IgD-negative memory B cell (primary cell): ENCODE data around the gene MYOF. TPM values are rescaled to one million over a fixed set of nuclear protein-coding genes. Genes with fewer than 3 reads are reported as not detected.

Experiments
- H3K27ac Mint-ChIP-seq, 3 donors: one replicate each; pipeline ENCODE4 v1.8.0; 2020 to 2022; ENCODE audit warnings: mild to moderate bottlenecking in 3 of 3, mixed read lengths in 3 of 3, moderate library complexity in 1 of 3
- H3K27me3 Mint-ChIP-seq: one replicate; pipeline ENCODE4 v1.8.0; 2021; ENCODE audit warnings: mixed read lengths
- H3K36me3 Mint-ChIP-seq: one replicate; pipeline ENCODE4 v1.8.0; 2020; ENCODE audit warnings: mild to moderate bottlenecking, mixed read lengths
- H3K4me1 Mint-ChIP-seq, 3 donors: one replicate each; pipeline ENCODE4 v1.8.0; 2020 to 2022; ENCODE audit warnings: mixed read lengths in 3 of 3, mild to moderate bottlenecking in 1 of 3
- H3K4me3 Mint-ChIP-seq, 4 donors: one replicate each; pipeline ENCODE4 v1.8.0; 2020 to 2022; ENCODE audit warnings: mild to moderate bottlenecking in 4 of 4, mixed read lengths in 4 of 4, moderate library complexity in 3 of 4
- H3K9me3 Mint-ChIP-seq, 3 donors: one replicate each; pipeline ENCODE4 v1.8.0; 2020 to 2021; ENCODE audit warnings: mixed read lengths in 3 of 3, mild to moderate bottlenecking in 1 of 3
- polyA plus RNA-seq: library from polyadenylated mRNA; unstranded; fragments of 300-500 nt; fragmentation: Illumina TruSeq; gene quantifications from one replicate; pipeline ENCODE4 v1.2.3, GENCODE V29; 2021

The MYOF gene
- polyA plus RNA-seq, 1 donor from 2014 or later: not detected

DNA sequence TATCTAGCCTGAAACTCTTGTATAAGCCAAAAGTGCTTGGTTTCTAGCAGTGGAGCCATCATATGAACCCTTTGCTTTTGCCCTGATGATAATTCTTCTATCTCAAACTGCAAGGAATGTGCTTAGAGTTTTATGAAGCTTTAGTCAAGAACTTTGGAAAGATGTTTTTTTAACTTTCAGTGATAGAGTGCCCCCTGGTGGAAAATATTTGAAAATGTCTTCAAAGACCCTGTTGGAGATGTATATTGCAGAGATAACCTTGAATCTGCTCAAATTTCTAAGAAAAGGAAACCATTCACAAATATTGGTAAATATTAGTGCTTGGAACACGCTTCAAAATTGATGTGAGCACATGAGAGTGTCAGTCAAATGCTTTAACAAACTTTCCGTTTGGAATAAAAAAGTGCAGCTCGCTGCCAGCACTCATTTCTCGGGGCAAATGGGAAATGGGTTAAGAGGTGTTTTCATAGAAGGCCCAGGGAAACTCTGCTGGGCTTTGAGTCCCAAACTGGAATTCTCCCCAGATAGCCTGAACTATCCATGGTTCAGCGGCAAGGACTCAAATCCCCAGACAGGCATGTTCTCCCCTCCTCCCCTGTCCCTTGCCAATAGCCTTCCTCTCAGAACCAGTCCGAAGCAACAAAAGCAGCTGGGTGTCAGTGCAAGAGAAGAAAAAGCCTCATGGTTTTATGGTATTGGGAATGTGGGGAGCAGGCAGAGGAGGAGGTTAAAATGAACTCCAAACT lies 129.3 kb downstream of the MYOF start:
- no peak overlapping the region for H3K27ac Mint-ChIP-seq

DNA sequence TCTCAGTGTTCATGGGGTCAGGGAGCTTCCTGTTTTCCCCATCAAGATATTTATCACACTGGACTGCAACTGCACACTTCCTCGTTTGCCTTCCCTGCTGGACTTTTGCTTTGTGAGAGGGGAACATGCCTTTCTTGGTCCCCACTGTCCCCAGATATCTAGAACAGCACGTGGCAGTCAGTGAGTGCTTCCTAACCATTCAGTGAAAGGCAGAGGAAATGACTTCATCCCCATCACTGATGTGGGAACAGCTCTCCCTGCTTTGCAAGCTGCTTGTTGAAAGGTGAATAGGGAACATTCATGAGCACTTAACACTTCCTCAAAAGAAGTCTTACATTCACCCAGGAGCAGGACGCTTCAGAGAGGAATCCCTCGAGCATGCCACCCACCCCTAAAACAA lies 135.4 kb downstream of the MYOF start:
- Mint-ChIP-seq H3K27ac (no peak overlapping the region), H3K9me3 (no peaks in the 10 kb centered on the region), H3K36me3 (no peaks in the 10 kb centered on the region), H3K4me3 (no peak overlapping the region), H3K4me1 (peaks cover 0 to 3% (median 1%) of the 10 kb centered on the region in 3 donors), H3K27me3 (peaks cover 4% of the 10 kb centered on the region)

More for the DNA sequence above, 129.3 kb downstream of the MYOF start:
- no peak overlapping the region for H3K4me3 Mint-ChIP-seq
- H3K9me3 Mint-ChIP-seq: no peaks in the 10 kb centered on the region
- peaks cover 24% of the 10 kb centered on the region for H3K27me3 Mint-ChIP-seq
- no peaks in the 10 kb centered on the region for H3K36me3 Mint-ChIP-seq
- H3K4me1 Mint-ChIP-seq: peaks cover 0 to 2% (median 0%) of the 10 kb centered on the region in 3 donors

DNA sequence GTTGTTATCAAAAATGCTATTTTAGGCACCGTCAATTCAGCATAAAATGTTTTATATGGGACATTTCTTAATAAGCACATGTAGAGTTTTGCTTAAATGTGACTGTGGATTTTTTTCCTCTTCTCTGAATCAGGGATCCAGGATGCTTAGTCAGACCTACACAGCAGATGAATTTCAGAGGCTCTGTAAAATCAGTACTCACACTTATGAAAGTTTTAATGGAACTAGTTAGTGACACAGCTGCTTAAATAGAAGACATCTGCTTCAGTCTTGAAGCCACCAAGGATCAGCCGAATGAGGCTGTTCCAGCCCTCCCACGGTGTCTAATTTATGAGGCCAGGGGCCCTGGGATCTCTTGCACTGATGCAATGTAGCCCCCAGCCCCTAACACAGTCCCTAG lies 136.0 kb downstream of the MYOF start:
- Mint-ChIP-seq H3K27ac (no peak overlapping the region), H3K4me1 (peaks cover 0 to 3% (median 1%) of the 10 kb centered on the region in 3 donors), H3K4me3 (no peak overlapping the region), H3K27me3 (peaks cover 4% of the 10 kb centered on the region), H3K36me3 (no peaks in the 10 kb centered on the region), H3K9me3 (no peaks in the 10 kb centered on the region)

DNA sequence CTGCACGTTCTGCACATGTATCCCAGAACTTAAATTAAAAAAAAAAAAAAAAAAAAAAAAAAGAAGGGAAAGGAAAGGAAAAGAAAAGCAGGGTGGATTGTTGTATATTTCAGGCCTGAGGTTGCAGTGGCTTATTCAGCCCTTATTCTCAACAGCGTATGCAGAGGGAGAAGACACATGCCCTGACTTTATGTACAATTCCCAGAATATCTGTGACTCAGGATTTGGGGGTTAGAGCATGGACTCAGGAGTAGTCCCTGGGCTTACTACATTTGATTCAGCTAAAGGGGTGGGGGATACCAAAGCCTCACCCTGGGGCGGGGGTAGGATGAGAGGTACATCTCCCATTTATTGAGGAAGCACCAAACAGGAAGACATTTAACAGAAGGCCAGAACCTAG lies 137.4 kb downstream of the MYOF start:
- no peak overlapping the region for H3K4me3 Mint-ChIP-seq
- H3K27me3 Mint-ChIP-seq: no peaks in the 10 kb centered on the region
- H3K9me3 Mint-ChIP-seq: no peaks in the 10 kb centered on the region
- no peaks in the 10 kb centered on the region for H3K36me3 Mint-ChIP-seq
- no peak overlapping the region for H3K27ac Mint-ChIP-seq
- H3K4me1 Mint-ChIP-seq: peaks cover 0 to 3% (median 1%) of the 10 kb centered on the region in 3 donors

DNA sequence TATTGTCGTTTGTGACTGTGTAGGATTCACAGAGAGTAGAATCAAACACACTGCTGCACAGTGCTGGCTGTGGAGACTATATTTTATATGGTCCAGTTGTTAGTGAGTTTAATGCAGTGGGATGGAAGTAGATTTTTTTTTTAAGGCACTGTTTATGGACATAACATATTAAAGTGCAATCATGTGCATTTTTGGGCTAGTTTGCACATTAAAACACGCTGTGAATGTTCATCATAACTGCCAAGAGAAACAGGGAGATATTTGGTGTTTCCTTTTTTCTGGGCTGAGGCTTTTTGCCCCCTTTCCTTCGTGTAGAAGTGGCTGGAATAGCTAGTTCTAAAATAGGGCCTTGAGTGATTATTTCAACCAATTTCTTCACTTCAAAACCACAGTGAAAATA lies 139.2 kb downstream of the MYOF start:
- Mint-ChIP-seq H3K9me3 (no peaks in the 10 kb centered on the region), H3K27ac (no peak overlapping the region), H3K4me1 (peaks cover 0 to 3% (median 1%) of the 10 kb centered on the region in 3 donors), H3K36me3 (no peaks in the 10 kb centered on the region), H3K27me3 (no peaks in the 10 kb centered on the region), H3K4me3 (no peak overlapping the region)

DNA sequence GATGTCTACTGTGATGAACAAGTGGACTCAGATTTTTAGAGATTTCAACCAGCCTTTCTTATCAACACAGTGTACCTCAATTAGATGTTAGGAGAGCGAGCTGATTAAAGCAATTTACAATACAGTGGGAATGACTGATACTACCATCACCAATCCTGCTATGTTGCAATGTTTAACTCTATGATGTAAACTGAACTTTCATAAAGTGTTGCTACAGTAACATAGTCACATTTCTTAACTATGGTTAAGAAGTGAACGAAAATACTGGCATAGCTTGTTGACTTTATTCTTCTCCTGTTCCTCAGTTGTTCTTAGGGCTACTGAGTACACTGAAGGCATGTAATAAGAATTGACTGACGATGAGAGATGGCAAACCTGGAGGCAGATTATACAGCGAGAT lies 139.8 kb downstream of the MYOF start:
- Mint-ChIP-seq H3K9me3 (no peaks in the 10 kb centered on the region), H3K27ac (no peak overlapping the region), H3K4me1 (peaks cover 0 to 3% (median 1%) of the 10 kb centered on the region in 3 donors)

GRCh38 chr10:93337309-93337721 lies 144.8 kb downstream of the MYOF start:
- H3K36me3 Mint-ChIP-seq: no peaks in the 10 kb centered on the region
- no peaks in the 10 kb centered on the region for H3K4me1 Mint-ChIP-seq
- H3K27me3 Mint-ChIP-seq: no peaks in the 10 kb centered on the region
- H3K9me3 Mint-ChIP-seq: no peaks in the 10 kb centered on the region
- no peak overlapping the region for H3K27ac Mint-ChIP-seq
- no peak overlapping the region for H3K4me3 Mint-ChIP-seq

More for the DNA sequence above, 139.8 kb downstream of the MYOF start:
- H3K4me3 Mint-ChIP-seq: no peak overlapping the region
- no peaks in the 10 kb centered on the region for H3K36me3 Mint-ChIP-seq
- H3K27me3 Mint-ChIP-seq: no peaks in the 10 kb centered on the region

- H3K27ac Mint-ChIP-seq: no peak overlapping the region
- H3K4me3 Mint-ChIP-seq: no peak overlapping the region
- no peaks in the 10 kb centered on the region for H3K36me3 Mint-ChIP-seq
- H3K9me3 Mint-ChIP-seq: no peaks in the 10 kb centered on the region
- H3K27me3 Mint-ChIP-seq: no peaks in the 10 kb centered on the region
- H3K4me1 Mint-ChIP-seq: no peaks in the 10 kb centered on the region
These were observed 145.5 kb downstream of the MYOF start for GRCh38 chr10:93336678-93337077.

GRCh38 chr10:93336110-93336509 lies 146.0 kb downstream of the MYOF start:
- H3K36me3 Mint-ChIP-seq: no peaks in the 10 kb centered on the region
- no peaks in the 10 kb centered on the region for H3K27me3 Mint-ChIP-seq
- H3K9me3 Mint-ChIP-seq: no peaks in the 10 kb centered on the region
- no peak overlapping the region for H3K27ac Mint-ChIP-seq
- no peaks in the 10 kb centered on the region for H3K4me1 Mint-ChIP-seq
- H3K4me3 Mint-ChIP-seq: no peak overlapping the region

DNA sequence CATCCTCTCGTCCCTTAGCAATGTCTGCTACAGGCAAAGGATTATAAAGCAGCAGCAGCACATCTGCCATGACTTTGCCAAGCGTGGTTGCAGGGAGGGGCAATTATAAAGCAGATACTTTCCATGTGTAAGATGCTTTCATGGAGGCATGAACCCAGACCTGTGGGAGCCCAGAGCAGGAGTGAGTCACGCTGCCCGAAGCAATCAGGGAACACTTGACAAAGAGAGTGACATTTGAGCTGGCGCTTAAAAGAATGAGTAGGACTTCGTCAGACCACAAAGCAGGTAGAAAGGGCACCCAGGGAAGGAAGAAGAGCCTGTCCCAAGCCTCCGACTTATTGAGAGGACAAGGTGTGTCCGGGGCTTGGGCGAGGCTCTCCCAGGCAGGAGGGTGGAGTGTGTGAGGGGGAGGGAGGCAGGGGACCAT lies 147.2 kb downstream of the MYOF start:
- H3K9me3 Mint-ChIP-seq: no peaks in the 10 kb centered on the region
- no peaks in the 10 kb centered on the region for H3K4me1 Mint-ChIP-seq
- no peaks in the 10 kb centered on the region for H3K36me3 Mint-ChIP-seq
- no peak overlapping the region for H3K27ac Mint-ChIP-seq
- no peaks in the 10 kb centered on the region for H3K27me3 Mint-ChIP-seq
- no peak overlapping the region for H3K4me3 Mint-ChIP-seq

- Mint-ChIP-seq H3K4me1 (no peaks in the 10 kb centered on the region), H3K27ac (no peak overlapping the region), H3K27me3 (no peaks in the 10 kb centered on the region), H3K36me3 (no peaks in the 10 kb centered on the region), H3K4me3 (no peak overlapping the region), H3K9me3 (no peaks in the 10 kb centered on the region)
These were observed 148.0 kb downstream of the MYOF start for GRCh38 chr10:93334181-93334580.

GRCh38 chr10:93333278-93333978 lies 148.7 kb downstream of the MYOF start:
- Mint-ChIP-seq H3K27ac (peak overlapping the region in 1 of 3 donors; percentile 79), H3K36me3 (no peaks in the 10 kb centered on the region), H3K4me1 (no peaks in the 10 kb centered on the region), H3K9me3 (no peaks in the 10 kb centered on the region), H3K4me3 (no peak overlapping the region), H3K27me3 (no peaks in the 10 kb centered on the region)

DNA sequence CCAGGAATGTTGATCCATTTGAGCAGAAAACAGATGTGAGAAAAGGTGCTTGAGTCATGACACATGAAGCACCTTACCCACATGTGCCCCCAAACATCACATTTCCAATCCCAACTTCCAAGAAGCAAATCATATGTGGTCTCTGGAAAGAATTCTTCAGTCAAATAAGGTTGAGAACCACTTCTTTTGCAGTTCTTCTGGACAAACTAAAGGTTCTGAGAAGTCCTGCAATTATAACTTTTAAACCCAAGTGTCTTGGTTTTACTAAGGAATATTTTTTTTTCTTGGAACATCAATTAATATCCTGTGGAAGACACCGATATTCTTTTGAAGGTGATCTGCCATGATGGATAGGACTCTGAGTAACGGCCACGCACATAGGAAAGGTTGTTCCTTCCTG lies 151.3 kb downstream of the MYOF start:
- H3K36me3 Mint-ChIP-seq: no peaks in the 10 kb centered on the region
- no peak overlapping the region for H3K27ac Mint-ChIP-seq
- H3K4me1 Mint-ChIP-seq: no peaks in the 10 kb centered on the region
- peaks cover 7% of the 10 kb centered on the region for H3K27me3 Mint-ChIP-seq
- no peak overlapping the region for H3K4me3 Mint-ChIP-seq
- H3K9me3 Mint-ChIP-seq: peaks cover 0 to 2% (median 0%) of the 10 kb centered on the region in 3 donors

DNA sequence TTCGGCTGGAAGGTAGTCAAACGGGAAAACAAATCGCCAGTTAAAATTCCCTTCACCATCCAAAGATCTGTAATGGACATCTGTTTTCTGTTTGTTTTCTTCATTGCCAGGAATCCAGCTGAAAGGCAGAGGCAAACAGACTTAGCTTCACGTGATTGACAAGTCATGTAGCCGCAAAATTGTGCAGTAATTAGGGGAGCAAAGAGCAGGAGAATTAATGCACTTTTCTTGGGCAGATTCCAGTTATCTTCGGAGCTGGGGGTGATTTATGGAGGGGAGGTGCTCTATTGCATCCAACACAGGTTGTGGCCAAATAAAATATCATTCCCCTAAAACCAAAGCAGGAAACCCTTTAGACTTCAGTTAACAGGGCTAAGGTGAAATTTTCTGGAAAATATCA lies 162.2 kb downstream of the MYOF start:
- H3K9me3 Mint-ChIP-seq: no peaks in the 10 kb centered on the region

GRCh38 chr10:93319096-93319495 lies 163.0 kb downstream of the MYOF start:
- Mint-ChIP-seq H3K9me3 (no peaks in the 10 kb centered on the region), H3K4me3 (no peak overlapping the region), H3K27ac (no peak overlapping the region), H3K4me1 (no peaks in the 10 kb centered on the region), H3K36me3 (no peaks in the 10 kb centered on the region), H3K27me3 (peaks cover 2% of the 10 kb centered on the region)

More for the DNA sequence above, 162.2 kb downstream of the MYOF start:
- H3K4me3 Mint-ChIP-seq: no peak overlapping the region
- H3K4me1 Mint-ChIP-seq: no peaks in the 10 kb centered on the region
- H3K27me3 Mint-ChIP-seq: peaks cover 3% of the 10 kb centered on the region
- no peak overlapping the region for H3K27ac Mint-ChIP-seq
- H3K36me3 Mint-ChIP-seq: no peaks in the 10 kb centered on the region

- Mint-ChIP-seq H3K9me3 (peaks cover 0 to 2% (median 0%) of the 10 kb centered on the region in 3 donors), H3K4me1 (no peaks in the 10 kb centered on the region), H3K36me3 (peaks cover 2% of the 10 kb centered on the region), H3K27me3 (peaks cover 4% of the 10 kb centered on the region), H3K4me3 (no peak overlapping the region), H3K27ac (no peak overlapping the region)
These were observed 166.9 kb downstream of the MYOF start for GRCh38 chr10:93315246-93315645.
